Germinal center (tissue), 1 donor: ENCODE measurements around the gene OR51G2.
A peak's percentile ranks its signal among the peaks of the same experiment; 100 is the strongest.
"Not testable (repeated sequence)": the region's sequence is repeated elsewhere in the genome, so short reads cannot be mapped to it uniquely, and the experiment has no call there.

Experiments used
- DNase-seq: peaks from one replicate; pipeline ENCODE4 v3.0.0; 2012; ENCODE audit warnings: mixed read lengths, low spot score

Gene OR51G2, protein sequence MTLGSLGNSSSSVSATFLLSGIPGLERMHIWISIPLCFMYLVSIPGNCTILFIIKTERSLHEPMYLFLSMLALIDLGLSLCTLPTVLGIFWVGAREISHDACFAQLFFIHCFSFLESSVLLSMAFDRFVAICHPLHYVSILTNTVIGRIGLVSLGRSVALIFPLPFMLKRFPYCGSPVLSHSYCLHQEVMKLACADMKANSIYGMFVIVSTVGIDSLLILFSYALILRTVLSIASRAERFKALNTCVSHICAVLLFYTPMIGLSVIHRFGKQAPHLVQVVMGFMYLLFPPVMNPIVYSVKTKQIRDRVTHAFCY

DNA sequence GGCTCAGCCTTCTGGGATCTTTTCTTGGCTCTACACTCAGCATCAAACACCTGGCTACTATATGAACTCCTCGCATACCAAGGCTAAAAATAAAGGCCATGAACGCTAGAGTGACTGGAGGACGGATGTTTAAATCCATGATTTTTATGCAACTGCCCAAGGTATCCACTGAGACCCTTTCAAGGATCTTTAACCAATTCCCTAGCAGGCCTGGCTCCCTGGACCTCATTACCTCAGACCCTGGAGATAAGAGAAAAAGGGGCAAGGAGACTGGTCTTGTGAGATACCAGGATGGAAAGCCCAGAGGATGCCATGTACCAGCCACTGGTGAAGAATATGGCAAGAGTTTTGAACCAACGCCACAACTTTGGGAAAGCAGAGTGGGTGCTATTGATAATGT, at the start of gene OR51G2:
Gene OR51G2 (minus strand): TSS at position 101 of the 400 bp plus-strand sequence. CDS start 3,687 bp downstream, outside the sequence.
- DNase-seq: no peak

DNA sequence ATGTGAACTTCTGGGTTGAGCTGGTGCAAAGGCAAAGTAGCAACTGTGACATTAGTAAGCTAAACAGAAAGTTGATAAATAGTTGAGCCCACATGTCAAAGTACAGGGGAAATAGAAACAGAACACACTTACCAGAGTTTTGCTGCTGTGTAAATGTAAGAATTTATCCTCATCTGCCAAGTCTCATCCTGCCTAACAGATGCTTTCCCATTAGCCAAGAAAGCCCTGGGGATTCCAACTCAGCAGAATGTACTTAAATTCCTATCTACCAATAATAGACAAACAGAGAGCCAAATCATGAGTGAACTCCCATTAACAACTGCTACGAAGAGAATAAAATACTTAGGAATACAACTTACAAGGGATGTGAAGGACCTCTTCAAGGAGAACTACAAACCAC, 43.7 kb upstream of the OR51G2 start:
- DNase-seq: no peak

DNA sequence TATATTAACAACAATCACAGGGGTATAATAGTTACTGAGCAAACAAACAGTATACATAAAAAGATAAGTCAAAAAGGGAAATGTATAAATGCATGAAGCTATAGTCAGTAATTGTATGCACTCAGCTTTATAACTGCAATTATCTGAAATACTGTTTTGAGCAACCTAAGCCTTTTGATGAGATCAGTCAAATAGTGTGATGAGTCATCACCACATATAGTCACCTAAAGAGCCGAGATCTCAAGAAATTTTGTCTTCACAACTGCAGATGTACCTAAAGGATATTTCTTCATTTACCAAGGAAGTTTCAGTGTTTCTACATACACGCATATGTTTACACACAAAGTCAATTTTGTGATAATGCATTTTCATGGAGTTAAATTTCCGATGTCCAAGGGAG, 41.7 kb upstream of the OR51G2 start:
- no peak for DNase-seq

DNA sequence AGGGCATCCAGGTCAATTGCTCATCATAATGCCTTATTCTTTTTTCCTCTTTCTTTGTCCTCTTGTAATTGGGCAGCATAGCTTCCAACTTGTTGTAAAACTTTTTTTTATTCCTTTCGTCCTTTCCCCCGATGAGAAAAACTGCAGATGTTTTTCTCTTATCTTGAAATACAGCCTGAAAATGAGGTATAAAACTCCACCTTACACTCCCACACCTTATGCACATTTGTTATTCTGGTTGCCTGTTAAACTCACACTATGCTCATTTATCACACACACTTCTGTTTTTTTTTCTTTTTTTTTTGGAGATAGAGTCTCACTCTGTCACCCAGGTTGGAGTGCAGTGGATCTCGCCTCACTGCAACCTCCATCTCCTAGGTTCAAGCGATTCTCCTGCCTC, 38.2 kb upstream of the OR51G2 start:
- no peak for DNase-seq

DNA sequence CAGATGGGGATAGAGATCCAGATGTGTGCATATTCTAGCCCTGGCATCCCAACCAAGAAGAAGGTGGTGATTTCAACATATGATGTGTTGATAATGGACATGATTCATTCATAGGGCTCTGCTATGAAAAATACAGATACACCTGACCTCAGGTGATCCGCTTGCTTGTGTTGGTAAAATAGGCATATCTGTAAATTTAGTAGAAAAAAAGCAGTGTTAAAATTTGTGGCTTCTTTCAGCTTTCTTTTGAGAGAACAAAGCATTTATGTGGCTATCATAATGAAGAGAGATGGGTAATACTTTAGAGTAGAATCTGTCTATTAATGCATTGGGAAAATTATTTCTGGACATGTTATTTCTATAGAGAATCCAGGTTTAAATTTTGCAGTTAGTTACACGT, 36.5 kb upstream of the OR51G2 start, which contains the start of gene OR51A2:
Gene OR51A2 (minus strand): TSS at position 101 of the 400 bp plus-strand sequence. CDS start 0 bp downstream, at position 101.
- not testable (repeated sequence) for DNase-seq

DNA sequence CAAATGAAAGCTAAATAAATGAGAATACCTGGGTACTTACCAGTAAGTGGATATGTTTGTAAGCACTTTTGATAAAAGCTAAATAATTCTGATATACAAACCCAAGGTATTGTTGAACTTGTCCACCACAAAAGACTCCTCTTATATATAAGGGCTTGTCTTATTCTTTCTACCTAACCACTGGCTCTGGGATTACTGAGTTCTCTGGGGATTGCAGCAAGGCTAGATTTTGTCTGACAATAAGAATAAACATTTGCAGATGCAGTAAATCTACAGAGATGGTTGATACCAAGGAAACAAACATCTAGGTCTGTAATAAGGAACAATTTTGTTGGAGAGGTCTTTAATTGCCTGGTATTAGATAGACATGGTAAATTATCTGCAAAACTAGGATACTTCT, 28.4 kb upstream of the OR51G2 start, which contains the start of gene OR51A4:
Gene OR51A4 (minus strand): TSS at position 101 of the 400 bp plus-strand sequence. CDS start 505 bp downstream, outside the sequence.
- DNase-seq: no peak

DNA sequence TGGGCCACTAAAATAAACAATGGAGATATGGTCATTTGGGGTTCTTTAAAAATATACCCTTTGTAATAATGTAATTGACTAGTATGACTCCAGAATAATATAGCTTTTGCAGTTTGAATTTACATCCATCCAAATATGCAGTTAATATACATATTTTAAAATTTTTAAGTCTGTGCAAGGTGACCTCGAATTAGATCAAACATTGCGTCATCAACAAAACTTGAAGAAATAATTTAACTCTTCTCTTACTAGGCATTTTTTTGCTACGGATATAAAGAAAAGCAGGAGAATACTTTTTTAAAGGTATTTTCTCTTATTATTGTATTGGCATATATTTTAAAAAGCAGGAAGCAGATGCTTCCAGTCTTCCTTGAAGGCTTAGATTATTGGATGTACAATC, 17.6 kb upstream of the OR51G2 start:
- no peak for DNase-seq

DNA sequence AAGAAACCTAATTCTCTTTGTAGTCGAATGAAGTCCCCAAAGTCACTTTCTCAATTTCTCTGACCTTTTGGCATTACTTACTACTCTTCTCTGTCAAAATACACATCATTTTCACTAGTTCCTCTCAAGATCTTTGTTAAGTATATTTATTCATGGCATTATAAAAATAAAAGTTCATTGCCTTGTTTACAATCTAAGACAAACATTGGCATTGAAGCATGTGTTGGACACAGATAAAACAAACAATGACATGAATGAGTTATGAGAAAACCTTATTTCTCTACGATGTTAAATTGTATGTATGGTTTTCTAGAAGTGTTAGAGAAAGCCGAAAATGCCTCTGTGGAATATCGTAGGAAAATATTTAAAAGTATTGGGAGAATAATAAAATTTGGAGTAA, 13.6 kb upstream of the OR51G2 start:
- DNase-seq: no peak

DNA sequence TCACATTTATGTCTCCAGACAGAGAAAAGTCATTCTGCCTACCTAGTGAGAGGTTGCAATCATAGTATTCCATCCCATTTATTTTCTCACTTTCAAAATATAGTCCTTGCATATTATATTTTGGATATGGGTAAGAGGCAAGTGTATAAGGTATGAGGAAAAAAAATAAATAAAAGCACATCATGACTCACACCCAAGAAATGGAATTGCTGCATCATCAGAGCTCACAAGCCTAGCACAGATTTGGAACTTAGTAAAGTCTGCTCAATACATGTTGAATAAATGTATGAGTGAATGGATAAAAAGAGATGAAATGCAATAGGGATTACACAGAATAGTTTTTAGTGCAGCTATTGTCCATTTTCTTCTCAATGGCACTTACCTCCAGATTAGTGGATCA, 7.5 kb upstream of the OR51G2 start:
- no peak for DNase-seq

DNA sequence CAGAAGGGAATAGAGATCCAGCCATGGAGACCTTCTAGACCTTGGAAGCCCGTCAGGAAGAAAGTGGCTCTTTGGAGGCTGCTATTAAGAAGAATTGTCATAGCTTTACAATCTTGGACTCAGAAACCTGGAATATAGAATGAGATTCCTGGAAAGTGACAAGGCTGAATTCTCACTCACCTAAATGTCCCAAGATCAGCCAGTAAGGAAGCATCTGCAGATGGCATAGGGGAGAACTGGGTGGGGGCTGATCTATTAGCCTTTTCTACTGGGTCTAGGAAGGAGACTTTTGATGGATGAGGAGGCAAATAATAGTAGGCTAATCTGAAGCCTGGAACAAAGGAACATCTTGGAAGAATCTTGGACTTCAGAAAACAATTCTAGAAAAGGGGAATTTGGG, 5.1 kb upstream of the OR51G2 start, which contains the start of gene OR51G1:
Gene OR51G1 (minus strand): TSS at position 101 of the 400 bp plus-strand sequence. CDS start 0 bp downstream, at position 101.
- no peak for DNase-seq

DNA sequence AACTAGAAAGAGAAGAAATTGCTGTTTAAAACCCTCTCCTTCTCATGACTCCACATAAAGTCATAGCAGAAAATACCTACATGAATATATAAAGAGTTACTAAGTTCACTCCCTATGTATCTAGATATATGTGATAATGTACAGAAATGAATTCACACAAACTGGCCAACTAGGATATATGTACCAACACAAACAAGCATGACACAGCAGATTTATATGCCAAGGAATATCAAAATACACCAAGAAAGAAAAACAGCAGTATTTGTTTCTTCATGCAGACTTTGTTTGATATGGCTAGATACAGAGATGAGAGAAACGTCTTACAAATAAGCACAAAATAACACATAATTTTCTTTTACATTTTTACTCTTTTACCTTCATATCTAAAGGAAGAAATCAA, 3.2 kb upstream of the OR51G2 start:
- DNase-seq: no peak

DNA sequence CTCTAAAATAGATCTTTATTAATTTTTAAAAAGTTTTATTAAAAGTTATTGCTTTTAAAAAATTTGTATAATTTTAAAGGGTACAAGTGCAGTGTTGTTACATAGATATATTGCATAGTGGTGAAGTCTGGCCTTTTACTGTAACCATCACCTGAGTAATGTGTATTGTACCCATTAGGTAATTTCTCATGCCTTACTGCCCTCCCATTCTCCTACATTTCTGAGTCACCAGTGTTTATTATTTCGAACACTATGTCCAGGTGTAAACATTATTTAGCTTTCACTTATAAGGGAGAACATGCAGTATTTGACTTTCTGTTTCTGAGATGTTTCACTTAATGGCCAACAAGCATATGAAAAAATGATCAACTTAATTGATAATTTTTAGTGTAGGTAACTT, 2.6 kb upstream of the OR51G2 start:
- DNase-seq: no peak

DNA sequence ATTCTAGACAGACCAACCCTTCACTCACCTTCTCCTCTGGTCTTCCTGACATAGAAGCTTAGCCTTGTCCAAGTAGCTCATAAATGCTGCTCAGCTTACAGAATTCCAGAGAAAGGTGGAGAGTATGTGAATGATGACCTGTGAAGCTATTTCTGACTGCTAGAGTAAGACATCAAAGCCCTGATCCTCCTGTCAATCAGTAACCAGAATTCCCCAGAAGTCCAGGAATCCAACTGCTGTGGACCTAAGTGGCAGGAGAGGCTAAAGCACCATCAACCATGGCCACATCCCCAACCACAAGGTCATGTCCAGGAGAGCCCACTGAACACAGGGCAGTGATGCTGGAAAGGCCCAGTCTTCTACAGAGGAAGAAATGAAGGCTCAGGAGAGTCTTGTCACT, 2.6 kb downstream of the OR51G2 start:
- no peak for DNase-seq

DNA sequence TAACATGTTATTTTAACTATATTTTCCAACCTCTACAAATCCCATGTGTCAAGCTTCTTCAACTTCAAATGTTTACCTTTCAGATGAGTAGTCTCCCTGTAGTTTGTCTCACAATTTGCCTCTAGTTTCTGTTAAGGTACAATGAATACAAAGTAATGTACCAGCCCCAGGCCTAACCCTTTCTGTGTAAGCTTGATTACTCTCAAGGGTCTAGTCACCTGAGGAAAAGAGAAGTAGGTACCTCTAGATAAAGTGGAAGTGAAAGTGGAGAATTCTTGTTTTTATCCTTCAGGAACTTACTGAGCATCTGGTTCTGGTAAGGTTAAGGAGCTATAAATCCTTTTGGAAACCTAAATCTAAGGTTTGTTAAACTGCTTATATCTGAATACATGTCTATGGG, 15.7 kb downstream of the OR51G2 start, which contains the start of gene OR51A7:
Gene OR51A7 (plus strand): TSS at position 300 of the 400 bp plus-strand sequence. CDS start 3,587 bp downstream, outside the sequence.
- DNase-seq: peak; percentile 7

DNA sequence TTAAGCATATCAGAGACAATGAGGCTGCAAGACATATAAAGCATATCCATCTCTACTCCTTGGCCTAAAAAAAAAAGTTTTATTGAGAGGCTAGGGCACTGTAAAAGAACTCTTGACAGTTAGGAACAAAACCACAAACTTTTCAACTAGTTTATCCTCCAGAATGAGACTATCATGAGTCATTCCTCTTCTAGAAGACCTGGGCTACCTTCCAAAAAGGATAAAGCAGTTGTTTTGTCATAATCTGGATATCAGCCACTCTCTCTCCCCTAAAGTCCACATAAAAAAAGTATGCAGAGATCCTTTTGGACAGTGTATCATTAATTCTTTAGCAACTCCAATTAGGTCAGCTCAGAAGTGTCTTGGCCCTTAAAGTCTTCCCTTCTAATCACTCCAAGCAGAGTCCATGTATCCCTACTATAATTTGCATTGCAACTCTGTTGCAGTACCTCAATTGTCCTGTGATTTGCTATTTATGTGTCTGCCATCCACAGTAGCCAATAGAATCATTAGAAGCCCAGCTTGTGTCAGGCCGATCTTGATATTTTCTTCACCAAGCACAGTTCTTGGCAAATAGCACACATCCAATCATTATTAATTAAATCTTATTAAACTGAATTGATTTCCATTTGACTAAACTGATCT, 27.0 kb downstream of the OR51G2 start:
- no peak for DNase-seq

DNA sequence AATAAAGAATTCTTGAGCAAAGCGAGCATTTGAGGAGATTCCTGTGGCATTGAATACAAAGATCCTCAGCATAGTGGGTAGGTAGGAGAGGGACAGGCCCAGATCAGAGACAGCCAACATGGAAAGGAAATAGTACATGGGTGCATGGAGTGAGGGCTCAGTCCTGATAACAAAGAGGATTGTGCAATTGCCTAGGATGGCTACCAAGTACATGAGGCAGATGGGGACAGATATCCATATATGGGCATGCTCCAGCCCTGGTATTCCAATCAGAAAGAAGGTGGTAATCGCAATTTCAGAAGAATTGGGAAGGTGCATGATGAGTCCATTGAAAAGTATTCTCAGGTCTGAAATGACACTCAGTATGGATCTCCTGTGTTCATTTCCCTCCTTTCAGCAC, 28.9 kb downstream of the OR51G2 start:
- DNase-seq: no peak

DNA sequence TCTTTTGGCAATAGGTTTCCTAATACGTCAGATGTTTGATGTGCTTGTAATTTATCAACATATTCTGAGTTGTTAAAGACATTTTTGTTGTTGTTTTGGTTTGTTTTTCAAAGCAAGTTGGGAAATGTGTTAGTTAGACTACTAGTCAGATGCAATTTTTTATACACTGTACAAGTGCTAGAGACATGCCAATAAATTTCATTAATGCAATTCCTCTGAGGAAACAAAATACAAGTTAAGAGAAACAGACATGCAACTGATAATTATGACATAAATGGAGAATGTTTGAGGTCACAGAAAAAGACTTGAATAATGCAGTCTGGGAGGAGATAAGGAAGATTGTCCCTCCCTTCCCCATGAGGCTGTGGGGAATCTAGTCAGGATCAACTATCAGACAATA, 31.6 kb downstream of the OR51G2 start:
- DNase-seq: no peak

DNA sequence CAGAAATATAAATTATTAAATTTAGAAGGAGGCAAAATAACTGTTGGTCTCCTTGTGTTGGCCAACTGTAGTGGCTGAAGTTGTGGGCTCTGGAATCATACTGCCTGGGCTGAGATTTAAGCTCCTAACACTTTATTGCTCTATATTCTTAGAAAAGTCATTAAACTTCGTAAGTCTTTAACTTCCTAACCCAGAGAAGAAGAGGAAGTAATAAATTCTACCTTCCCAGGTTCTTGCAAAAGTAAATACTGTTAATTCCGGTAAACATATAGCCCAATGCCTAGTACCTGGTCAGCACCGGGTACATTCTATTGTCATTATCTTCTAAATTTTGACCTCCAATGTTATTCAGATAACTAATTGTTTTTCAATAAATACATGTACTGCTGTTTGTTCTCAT, 33.0 kb downstream of the OR51G2 start:
- no peak for DNase-seq

DNA sequence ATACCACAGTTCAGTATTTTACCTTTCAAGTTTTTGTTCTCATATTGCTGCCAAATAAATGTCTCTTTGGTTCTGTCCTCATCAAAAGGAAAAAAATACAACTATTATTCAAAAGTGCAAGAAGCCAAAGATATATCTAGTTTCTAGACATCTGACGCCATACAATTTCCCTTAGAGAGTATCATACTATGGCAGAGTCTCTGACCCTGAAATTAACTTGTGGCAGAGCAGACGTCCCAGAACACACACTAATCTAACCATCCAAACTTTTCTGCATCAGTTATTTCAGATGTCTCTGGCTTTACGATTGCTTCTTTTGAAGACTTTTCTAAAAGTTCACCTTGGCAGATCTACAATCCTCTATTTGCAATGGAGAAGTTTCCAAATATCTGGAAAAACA, 34.8 kb downstream of the OR51G2 start:
- no peak for DNase-seq

DNA sequence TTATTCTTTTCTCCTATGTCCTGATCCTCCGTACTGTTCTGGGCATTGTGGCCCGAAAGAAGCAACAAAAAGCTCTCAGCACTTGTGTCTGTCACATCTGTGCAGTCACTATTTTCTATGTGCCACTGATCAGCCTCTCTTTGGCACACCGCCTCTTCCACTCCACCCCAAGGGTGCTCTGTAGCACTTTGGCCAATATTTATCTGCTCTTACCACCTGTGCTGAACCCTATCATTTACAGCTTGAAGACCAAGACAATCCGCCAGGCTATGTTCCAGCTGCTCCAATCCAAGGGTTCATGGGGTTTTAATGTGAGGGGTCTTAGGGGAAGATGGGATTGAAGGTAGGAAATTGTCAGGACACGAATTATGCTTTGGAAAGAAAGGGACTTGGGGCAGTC, 36.6 kb downstream of the OR51G2 start:
- no peak for DNase-seq

DNA sequence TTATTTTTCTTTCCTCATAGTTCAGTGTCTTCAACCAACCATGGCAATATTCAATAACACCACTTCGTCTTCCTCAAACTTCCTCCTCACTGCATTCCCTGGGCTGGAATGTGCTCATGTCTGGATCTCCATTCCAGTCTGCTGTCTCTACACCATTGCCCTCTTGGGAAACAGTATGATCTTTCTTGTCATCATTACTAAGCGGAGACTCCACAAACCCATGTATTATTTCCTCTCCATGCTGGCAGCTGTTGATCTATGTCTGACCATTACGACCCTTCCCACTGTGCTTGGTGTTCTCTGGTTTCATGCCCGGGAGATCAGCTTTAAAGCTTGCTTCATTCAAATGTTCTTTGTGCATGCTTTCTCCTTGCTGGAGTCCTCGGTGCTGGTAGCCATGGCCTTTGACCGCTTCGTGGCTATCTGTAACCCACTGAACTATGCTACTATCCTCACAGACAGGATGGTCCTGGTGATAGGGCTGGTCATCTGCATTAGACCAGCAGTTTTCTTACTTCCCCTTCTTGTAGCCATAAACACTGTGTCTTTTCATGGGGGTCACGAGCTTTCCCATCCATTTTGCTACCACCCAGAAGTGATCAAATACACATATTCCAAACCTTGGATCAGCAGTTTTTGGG, 37.2 kb downstream of the OR51G2 start, which contains the start of gene OR51T1:
Gene OR51T1 (plus strand): TSS at position 41 of the 641 bp plus-strand sequence. CDS start 0 bp downstream, at position 41.
- no peak for DNase-seq

DNA sequence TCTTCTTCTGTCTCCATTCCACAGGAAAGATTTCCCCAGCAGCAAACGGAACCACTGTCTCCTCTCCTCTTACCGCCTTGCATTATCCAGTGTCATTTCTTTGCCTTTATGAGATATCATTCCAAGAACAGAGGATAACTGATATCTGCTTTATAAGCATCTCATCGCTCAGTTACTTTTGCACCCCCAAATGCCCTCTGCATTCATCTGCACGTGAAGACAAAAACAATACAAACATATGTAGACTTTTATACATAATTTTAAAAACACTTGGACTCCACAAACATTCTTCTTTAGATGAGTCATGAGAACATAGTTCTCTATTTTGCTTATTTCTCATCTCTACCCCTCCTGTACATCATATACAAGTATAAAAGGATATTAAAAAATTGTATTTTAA, 38.0 kb downstream of the OR51G2 start:
- DNase-seq: no peak

DNA sequence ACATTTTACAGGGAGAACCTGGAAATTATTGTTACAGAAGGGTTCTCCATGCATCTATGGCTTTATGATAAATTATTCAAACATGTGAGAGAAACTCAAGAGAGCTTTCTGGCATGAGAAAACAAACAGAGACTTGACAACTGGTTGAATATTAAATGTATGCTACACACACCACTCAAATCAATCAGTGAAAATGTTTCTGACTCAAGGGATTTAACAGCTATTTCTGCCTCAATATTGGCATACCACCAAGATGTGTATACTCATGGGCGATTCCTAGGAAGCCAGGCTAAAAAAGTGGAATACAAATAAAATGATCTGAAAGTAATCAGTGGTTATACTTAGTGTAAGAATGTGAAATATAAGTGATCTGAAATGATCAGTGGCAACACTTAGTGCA, 53.3 kb downstream of the OR51G2 start:
- DNase-seq: no peak
